Ishikawa (cell line): Measurements from ENCODE around the gene HAP1.

Source experiments
- CEBPB ChIP-seq: IDR thresholded peaks from 2 replicates; pipeline ENCODE4 v1.6.1; 2012
- EP300 ChIP-seq: IDR thresholded peaks from 2 replicates; pipeline ENCODE4 v1.6.1; 2012; ENCODE audit warnings: borderline replicate concordance
- NFIC ChIP-seq: IDR thresholded peaks from 2 replicates; pipeline ENCODE4 v1.6.1; 2012
- TCF12 ChIP-seq: IDR thresholded peaks from 2 replicates; pipeline ENCODE4 v1.6.1; 2012; ENCODE audit warnings: low read depth
- TEAD4 ChIP-seq: IDR thresholded peaks from 2 replicates; pipeline ENCODE4 v1.6.1; 2012
- YY1 ChIP-seq: IDR thresholded peaks from 2 replicates; pipeline ENCODE4 v1.6.1; 2012; ENCODE audit warnings: low read depth
- TF ChIP-seq, protein P1 (sequence below): IDR thresholded peaks from 2 replicates; pipeline ENCODE4 v1.6.1; 2012

DNA sequence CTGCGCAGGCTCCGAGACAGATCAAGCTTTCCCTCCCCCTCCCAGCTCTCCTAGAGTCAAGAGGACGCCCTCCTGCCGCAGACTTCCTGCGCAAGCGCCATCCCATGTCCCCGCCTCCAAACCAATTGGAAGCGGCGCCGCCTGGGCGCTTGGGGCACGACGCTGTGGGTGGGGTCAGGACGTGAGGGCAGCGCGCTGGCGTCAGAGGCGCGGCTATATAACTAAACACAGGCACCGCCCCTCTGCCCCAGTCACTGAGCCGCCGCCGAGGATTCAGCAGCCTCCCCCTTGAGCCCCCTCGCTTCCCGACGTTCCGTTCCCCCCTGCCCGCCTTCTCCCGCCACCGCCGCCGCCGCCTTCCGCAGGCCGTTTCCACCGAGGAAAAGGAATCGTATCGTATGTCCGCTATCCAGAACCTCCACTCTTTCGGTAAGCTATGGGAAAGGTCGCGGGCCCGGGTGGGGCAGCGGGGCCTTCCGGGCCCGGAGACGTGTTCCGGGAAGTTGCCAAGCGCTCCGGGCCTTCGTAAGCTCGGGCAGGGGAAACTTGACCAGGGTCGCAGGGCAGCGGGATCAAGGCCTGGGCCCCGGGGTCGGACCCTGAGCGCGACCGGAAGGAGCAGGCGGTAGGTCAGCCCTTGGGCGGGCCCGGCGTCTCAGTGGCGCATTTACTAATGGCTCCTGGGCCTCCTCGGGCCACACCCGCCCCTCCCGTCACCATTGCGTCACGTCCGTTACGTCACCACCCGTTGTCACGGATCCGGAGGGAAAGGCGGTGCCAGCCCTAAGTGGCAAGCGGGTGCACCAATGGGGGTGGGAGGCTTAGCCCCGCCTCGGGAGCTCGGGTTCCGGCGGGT lies 45.6 kb downstream of the HAP1 start, which contains the start of gene EIF1:
- TF ChIP-seq NFIC = no peak
- peak; percentile 90 for TF ChIP-seq CEBPB
- TF ChIP-seq, protein P1, sequence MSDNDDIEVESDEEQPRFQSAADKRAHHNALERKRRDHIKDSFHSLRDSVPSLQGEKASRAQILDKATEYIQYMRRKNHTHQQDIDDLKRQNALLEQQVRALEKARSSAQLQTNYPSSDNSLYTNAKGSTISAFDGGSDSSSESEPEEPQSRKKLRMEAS = no peak
- no peak for TF ChIP-seq TEAD4
- TF ChIP-seq YY1 = peak; percentile 79
- no peak; the same call in 1 of the 2 replicates for TF ChIP-seq TCF12
- no peak; the same call in 1 of the 2 replicates for TF ChIP-seq EP300
